Stimulated activated naive CD8-positive, alpha-beta T cell treated with anti-CD3 and anti-CD28 coated beads, Interleukin-15, Interleukin-2, amounts not matched to agents 100 U/mL and 50 U/mL, for 24 hours (primary cell): Measurements from ENCODE around the gene TUBGCP6.

Source experiments
- ATAC-seq: fragments of 150-1000 bp; cut with Tn5 transposase; one replicate; pipeline ENCODE4 v1.10.0; 2021
- DNase-seq: peaks from one replicate; pipeline ENCODE4 v3.0.0; 2021

The TUBGCP6 gene

DNA sequence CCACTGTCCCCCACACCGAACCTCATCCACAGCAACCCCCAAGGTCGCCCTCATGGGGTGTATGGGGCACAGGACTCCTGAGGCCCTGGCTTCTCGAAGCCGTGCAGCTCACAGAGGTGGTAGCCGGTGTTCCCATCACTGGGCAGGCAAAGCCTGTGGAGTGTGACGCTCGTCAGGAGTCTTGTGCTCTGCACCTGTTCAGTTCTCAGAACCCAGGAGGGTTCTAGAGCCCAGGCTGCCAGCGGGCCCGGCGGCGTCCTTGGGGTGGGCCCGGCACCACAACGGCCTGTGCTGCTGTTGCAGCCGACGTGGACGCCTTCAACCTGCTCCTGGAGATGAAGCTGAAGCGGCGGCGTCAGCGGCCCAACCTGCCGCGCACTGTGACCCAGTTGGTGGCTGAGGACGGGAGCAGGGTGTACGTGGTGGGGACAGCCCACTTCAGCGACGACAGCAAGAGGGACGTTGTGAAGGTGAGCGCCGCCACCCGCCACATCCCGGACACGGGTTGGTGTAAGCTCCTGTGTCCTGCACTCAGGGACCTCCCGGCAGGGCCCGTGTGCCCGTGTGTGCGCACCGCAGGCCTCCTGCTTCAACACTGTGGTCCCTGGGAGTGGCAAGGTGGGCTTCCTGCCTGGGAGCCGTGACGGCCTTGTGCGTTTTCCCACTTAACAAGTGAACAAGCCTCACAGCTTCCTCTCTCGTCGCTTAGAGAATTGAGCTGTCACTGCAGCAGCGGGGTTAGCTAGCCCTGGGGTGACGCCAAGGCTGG is 50.6 kb downstream of the TUBGCP6 start:
- ATAC-seq (no peak), DNase-seq (no peak)

DNA sequence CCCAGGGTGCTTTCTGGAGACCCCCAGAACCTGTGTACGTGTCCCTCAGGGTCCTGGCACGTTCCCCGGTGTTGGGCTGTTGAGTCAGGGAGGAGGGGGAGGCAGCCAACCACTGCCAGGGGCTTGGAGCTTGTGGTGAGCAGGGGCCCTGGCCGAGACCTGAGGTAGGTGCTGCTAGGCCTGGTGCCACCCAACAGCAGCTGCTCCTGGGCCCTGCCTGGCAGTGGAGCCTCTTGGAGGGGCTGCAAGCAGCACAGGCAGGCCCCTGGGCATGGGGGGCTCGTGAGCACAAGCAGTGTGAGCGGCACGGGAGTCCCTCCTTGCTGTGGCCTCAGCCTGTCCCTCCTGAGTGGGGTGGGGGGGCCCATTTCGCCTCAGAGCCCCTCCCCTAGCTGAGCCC is 51.2 kb downstream of the TUBGCP6 start:
- DNase-seq: no peak
- no peak for ATAC-seq

DNA sequence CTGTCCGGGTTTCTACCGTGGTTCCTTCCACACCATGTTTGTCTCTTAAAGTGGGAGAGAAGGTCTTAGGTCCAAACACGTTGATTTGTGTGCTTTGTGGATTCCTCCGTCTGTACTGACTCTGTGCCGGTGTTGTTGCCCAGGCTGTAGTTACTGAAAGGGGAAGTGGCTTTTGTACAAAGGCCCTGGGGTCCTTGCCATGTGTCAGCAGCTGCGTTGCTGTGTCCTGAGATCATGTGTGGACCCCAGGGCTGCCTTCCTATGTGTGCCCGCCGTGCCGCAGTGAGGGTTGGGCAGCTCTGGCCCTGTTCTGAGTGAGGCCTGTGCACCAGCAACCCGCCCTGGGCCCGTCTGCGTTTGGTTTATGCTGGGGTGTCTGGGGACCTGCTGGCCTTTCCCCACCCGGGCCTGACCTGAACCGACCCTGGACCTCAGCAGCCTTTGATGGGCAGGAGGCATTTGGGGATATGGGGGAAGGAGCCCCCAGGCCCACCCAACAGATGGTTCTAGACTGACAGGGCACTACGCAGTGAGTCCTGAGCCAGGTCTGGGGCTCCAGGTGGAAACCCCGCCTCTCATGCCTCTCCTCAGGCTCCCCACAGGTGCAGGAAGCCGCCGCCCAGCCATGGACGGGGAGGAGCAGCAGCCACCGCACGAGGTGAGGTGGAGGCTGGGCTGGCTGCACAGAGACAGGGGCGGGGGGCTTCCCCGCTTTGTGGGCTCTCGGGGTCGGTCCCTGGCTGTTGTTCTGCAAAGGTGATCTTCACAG is 52.2 kb downstream of the TUBGCP6 start:
- ATAC-seq (no peak), DNase-seq (peak; percentile 49)

DNA sequence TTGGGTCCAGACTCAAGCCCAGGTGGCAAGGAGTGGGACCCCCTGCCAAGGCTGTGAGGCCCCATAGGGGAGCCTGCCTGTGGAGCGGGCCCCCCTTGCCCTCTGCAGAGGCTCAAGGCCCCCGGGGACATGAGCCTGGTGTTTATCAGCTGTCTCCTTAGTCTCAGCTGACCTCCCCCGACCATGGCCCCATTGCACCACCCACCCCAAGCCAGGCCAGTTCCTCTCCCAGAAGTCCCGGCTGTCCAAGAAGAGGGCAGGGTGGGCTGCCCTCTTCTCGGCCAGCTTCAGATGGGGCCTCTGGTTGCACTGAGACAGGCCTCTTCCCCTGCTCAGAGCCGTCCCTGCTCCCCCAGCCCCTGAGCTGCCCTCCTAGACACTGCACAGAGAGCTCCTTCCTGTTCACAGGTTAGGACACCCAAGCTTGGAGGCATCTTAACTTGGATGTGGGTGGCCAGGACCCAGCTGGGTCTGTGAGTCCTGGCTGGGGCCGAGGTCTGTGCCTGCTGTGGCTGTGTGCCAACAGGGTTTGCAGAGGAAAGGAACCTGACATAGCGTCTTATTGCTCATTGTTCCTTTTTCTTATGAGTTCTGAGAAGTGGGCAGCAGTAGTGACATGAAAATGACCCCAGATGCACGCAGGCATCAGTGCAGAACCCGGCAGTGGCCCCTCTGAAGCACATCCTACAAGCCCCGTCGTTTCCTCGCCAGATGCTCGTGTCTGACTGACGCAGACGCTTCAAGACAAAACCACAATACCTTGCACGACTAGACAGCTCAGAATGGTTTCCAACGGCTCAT is 53.7 kb downstream of the TUBGCP6 start:
- DNase-seq: peak; percentile 76
- ATAC-seq: peak; percentile 66

DNA sequence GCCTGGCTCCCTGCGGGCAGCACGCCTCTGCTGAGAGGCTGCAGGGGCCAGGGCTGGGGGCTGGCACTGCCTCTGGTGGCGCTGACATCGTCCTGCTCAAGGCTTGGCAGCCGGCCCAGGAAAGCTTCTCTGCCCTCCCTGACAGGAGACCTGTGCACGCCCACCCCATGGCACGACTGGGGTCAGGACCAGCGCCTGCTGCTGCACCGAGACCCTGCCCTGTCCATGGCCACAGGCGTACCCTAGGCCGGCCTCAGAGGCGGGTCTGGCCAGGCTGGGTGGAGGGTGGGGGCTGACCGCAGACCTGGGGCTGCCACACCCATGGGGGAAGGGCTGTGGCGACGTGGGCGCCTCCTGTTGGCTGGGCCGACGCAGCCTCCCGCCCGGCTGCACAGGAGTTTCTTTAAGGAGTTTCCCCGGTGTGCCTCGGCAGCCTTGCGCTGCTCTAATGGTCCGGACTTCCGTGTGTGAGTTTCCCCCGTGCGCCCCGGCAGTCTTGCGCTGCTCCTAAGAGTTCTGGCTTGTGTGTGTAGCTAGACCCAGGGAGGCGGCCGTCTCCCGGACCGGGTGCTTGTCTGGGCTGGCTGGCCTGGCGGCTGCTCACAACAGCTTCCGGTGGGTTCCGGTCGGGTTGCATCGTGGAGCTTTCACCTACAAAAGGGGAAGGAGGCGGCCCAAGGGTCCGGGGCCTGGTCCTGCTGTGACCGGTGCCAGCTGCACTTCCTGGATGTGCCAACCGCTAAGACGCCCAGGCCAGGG is 54.5 kb downstream of the TUBGCP6 start:
- ATAC-seq: peak; percentile 46
- DNase-seq: peak; percentile 83

DNA sequence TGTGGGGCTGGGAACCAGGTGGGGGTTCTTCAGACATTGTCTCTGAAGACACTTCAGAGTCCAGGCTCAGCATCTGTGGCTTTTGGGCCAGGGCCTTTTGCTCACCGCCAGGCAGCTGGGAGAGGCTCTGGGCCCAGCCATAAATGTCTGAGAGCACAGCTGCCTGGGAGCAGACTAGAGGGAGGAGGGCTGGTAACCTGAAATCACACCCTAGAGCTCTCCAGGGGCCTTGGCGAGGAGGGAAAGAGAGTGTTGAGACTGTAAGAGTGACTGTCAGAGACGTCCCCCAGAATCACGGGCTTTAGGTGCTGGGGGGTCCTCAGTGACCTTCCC is 55.0 kb downstream of the TUBGCP6 start:
- no peak for ATAC-seq
- no peak for DNase-seq

DNA sequence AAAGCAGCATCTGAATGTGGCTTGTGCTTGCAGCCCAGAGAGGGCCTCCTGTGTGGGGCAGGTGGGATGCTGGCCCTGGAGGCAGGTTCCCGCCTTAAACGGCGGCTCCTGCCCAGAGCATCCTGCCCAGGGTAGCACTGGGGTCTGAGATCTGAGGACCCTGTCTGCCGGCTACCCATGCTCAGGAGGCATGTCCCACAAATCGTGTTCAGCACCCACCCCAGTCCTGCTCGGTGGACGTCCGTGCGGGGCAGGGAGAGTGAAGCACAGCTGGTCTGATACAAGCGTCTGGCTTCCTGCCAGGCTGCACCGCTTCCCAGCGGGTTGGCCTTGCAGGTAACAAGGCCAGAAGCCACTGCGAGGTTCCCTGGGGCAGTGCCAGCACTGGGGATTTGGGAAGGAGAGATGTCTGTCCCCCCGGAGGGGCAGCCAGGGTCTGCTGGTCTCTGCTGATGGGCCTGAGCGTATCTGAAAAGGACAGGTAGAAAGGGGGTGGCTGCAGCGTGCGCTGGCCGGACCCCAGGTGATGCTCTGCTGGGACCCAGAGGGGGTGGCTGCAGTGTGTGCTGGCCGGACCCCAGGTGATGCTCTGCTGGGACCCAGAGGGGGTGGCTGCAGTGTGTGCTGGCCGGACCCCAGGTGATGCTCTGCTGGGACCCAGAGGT is 55.5 kb downstream of the TUBGCP6 start:
- ATAC-seq: no peak
- no peak for DNase-seq

DNA sequence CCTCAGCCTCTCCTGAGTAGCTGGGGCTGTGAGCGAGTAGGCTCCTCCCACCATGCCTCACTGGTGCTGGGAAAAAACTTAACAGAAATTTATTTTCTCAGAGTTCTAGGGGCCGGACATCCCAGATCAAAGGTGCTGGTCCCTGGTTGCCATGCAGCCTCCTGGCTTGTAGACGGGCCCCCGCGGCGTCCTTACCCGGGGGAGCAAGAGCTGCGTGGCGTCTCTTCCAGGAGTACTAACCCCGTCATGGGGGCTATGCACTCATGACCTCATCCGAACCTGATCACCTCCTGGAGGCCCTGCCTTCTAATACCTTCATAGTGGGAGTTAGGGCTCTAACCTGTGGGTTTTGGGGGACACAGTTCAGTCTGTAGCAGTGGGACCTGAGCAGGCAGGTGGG is 56.5 kb downstream of the TUBGCP6 start:
- ATAC-seq (no peak), DNase-seq (no peak)

DNA sequence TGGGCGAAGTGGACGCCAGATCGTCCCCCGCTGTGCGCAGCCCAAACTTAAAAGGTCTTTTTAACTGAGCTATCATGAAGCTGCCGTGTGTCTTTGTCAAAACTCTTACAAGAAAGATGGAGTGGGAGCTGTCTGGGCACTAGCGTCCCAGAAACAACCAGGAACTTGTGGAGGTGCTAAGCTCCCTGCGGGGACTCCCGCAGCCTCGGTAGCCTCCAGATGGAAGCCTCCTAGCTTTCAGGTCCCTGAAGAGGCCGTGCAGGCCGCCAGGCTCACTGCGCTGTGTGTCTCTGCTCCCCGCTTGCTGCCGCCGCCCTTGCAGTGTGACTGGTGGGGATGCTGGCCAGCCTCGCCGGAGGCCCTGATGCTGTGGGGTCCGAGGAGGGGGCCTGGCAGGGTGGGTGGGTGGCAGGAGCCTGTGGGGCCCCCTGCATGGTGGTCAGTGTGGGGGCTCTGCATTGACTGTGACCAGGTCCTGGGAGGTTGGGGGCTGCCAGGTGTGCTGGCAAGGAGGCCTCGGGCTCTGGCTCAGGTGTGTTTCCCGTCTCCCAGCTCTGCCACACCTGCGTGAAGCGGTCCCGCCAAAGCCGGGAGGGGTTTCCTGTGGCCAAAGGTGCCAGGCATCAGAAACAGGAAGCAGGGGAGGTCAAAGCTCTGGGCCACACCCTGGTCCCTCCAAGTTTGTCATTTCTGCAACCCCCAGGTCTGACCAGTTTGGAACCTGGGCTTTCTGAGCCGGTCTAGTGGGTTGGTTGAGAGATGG is 57.9 kb downstream of the TUBGCP6 start:
- ATAC-seq (no peak), DNase-seq (no peak)

DNA sequence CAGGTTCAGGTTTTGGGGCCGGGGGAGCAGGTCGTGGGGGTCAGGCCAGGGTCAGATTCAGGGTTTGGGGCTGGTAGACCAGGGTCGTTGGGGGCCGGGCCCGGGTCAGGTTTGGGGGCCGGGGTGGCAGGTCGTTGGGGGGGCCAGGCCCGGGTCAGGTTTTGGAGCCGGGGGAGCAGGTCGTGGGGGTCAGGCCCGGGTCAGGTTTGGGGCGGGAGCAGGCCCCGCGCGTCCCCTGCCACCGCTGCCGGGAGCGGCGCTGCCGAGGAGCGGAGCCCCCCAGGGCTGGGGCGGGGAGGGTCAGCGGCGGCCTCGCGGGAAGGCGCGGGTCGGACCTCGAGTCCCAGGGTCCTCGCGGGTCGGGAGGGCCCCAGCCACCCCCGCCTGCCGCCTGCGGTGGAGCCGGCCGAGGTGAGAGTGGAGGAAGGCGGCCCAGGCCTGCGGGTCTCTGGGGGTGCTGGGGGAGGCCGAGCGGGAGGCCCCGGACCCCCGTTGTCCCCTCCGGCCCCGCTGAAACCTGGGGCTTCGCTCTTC is 58.6 kb downstream of the TUBGCP6 start:
- DNase-seq: no peak
- ATAC-seq: no peak

DNA sequence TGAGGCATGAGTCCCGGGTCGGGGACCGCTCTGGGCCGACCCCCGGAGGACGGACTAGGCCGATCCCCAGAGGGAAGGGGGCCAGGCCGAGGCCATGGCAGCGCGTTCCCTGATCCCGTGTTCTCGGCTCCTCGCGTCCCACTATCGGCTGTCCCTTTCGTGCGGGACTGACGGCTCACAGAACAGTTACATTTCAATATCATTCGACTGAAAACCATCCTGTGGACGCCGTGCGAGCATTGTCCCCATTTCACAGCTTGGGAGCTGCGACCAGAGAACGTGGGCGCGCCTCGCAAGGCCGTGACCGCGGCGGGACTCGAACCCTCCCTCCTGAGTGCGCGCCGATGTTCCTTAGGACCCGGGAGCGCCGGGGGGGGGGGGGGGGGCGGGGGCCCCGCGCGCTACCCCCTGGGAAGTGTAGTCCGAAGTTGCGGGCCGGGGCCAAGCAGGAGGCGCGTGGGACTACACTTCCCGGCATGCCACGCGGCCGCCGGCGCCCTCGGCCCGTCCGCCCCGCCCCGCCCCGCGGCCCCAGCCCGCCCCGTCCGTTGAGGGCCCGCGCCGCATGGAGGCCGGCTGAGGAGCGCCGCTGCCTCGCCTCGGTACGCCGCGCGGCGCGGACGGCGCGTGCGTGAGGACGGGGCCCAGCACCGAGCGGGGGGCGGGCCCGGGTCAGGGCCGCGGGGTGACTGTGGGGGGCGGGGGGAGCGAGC is 59.3 kb downstream of the TUBGCP6 start, which contains the start of gene TRABD:
TRABD (plus strand) TSS at position 539 of the 713 bp plus-strand sequence. CDS start 7,148 bp downstream, outside the sequence.
- ATAC-seq (peak; percentile 82), DNase-seq (peak; percentile 93)

DNA sequence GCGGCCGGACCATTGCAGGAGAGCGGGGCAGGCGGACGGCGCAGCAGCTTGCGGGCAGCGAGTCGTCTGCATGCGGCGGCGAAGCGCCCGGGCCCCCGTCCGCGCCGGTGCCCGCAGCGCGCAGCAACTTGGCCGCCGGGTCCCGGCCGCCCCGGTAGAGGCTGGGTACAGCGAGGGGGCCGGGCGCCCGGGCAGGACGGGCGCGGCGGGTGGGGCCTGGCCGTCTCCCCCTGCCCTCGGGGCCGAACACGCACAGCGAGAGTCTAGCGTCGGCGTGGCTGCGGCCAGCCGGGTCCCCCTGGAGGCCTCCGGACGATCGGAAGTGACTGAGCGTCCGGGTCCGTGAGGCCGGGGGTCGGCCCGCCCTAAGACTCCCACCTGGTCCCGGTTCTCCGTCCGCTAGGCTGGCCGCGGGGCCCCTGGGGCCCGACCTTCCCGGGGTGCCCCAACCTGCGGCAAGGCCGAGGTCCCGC is 59.9 kb downstream of the TUBGCP6 start:
- DNase-seq: no peak
- ATAC-seq: no peak

DNA sequence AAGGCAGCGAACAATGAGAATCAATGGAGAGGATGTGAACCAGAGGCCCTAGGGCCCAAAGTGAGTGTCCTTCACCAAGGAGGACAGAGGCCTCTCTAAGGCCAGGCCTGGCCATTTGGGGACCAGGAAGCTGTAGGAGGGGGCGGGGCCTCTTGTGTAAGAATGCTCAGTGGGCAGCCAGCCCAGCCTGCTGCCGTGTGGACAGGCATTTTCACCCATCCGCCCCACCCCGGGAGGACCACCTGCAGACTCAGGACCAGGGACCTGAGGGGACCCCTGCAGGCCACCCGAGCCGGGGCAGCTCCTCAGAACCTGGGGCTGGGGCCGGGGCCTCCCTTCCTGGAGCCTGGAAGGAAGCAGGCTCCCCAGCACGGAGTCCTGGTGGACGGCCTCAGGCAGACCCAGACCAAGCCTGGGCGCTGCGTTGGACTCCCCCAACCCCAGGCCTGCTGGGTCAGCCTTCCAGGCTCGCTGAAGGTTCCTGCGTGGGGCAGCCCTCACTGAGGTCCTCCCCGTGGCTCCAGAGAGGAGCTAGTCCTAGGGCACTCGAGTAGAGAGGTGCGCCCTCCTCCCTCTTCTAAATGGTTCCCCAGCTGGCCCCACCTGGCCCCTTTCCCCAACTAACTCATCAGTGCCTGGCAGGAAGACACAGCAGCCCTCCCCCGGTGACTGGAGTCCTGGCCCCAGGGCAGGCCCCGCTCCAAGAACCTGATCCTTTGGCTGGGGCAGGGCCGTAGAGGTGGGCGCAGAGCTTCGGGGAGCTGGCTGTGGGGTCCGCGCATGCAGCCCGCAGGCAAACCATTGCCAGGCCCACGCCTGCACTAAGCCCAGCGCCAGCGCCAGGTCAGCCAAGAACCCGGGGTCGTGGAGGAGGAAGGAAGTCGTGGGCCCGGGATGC is 60.6 kb downstream of the TUBGCP6 start:
- ATAC-seq: no peak
- peak; percentile 14 for DNase-seq

DNA sequence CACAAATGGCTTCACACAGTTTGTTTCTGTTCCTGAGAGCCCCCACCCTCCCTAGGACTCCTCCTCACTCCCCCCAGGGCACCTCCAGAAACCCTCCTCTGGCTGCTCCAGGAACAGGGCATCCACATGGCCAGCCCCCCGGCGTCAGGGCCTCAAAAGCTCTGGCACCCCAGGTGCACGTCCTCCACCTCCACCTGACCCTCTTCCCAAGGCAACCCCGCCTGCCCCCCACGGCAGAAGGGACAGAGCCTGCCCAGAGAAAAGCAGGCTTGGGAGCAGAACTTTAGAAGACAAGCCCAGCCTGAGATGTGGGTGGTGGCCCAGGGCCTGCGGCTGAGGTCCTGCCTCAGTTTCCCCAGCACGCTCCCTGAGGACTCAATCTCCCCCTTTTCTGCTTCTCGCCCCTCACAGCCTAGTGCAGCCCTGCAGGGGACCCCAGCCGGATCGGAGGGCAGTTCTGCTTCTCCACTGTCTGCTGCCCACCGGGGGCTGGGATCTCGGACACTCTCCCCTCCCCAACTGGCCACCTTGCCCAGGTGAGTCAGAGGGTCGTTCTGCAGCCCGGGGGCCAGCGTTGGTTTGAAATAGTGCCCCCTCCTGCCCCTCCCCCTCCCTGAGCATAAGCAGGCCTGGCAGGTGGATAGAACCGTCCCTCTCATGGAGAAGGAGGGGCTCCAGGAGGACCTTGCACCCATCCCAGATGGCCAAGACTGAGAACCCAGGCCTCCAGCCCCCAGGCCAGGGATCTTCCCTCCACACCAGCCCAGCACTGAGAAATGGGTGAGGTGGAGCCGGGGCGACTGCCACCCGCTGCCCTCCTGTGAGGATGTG is 61.5 kb downstream of the TUBGCP6 start:
- ATAC-seq (no peak), DNase-seq (no peak)

DNA sequence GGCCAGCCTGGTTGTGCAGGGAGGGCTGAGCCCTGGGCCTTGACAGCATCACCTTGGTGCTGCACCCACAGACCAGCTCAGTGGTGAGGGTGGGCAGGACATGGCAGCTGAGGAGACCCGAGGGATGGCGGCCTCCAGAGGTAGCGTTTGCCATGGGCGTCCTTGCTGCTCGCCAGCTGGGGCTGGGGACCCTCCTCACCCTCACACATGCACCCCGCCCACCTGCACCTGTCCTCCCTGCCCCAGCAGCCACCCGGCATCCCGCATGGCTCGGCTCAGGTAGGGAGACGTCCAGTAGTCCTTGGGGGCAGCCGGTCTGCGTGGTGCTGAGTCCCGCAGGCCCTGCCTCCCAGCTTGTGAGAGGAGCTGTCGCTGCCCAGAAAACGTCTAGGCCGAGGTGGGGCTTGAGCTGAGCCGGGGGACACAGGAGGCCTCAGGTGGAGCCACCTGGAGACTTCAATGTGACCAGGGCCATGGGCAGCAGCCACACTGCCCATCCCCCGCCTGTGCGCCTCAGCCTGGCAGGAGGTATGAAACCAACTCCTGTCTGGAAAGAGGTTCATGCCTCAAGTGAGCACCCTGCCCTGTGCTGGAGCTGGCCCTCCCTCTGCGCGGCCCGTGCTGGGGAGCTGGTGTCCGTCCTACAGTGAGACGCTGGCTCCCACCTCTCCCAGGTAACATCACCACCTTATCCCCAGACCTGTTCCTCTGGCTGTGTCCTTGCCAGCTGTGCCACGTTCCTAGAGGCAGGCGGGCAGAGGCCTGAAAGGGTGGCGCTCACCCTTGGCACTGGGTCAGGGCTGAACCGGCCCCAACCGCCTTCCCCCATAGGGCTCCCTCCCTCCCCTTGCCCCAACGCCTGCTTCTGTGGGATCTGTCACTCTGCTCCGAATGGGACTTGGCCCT is 62.4 kb downstream of the TUBGCP6 start:
- ATAC-seq: no peak
- no peak for DNase-seq

DNA sequence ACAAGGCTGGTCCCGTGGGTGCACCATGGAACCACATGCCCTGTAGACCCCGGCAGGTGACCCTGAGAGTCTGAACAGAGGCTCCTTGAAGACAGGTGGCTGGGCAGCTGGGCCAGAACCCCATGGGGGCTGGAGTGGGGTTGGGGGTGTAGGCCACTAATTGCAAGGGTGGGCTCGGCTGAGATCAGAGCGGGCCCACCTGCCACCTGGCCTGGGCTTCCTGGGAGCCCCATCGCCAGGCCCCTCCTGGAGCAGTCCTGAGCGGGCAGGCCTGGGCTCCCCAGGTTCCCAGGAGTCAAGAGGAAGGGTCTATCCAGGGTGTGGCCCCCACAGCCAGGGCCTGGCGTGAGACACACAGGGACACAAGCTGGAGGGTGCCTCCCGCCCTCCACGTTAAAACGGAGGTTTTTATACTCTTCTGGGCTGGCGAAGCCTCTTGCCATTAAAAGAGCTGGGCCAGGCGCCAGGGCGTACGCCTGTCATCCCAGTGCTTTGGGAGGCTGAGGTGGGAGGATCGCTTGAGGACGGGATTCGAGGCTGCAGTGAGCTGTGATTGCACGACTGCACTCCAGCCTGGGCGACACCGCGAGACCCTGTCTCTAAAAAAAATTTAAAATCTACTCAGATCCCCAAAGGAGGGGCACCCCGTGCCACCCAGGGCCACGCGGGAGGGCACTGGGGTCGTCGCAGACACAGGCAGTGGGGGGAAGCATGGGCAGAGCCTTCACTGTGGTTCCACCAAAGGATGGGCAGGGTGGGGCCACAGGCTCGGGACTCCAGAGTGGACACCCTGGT is 63.9 kb downstream of the TUBGCP6 start:
- DNase-seq: no peak
- ATAC-seq: no peak
